GM23338 (cell line): ENCODE results near the gene RTL1.

Experiments
- POLR2AphosphoS5 ChIP-seq: IDR thresholded peaks from 2 replicates; pipeline ENCODE4 v1.6.1; 2016; ENCODE audit warnings: antibody characterized with exemption, low read depth
- TF ChIP-seq, protein P1 (sequence below), 2 experiments: fragments of 200-600 bp in 1 of 2; sonication (generic) in 1 of 2; conservative IDR thresholded peaks; 2 replicates each; pipeline versions ENCODE4 v1.5.1 to v1.6.1; 2016 to 2017; ENCODE audit warnings: antibody characterized with exemption in 2 of 2, low read depth in 2 of 2, mild to moderate bottlenecking in 2 of 2, moderate library complexity in 1 of 2

- TF ChIP-seq, protein P1, sequence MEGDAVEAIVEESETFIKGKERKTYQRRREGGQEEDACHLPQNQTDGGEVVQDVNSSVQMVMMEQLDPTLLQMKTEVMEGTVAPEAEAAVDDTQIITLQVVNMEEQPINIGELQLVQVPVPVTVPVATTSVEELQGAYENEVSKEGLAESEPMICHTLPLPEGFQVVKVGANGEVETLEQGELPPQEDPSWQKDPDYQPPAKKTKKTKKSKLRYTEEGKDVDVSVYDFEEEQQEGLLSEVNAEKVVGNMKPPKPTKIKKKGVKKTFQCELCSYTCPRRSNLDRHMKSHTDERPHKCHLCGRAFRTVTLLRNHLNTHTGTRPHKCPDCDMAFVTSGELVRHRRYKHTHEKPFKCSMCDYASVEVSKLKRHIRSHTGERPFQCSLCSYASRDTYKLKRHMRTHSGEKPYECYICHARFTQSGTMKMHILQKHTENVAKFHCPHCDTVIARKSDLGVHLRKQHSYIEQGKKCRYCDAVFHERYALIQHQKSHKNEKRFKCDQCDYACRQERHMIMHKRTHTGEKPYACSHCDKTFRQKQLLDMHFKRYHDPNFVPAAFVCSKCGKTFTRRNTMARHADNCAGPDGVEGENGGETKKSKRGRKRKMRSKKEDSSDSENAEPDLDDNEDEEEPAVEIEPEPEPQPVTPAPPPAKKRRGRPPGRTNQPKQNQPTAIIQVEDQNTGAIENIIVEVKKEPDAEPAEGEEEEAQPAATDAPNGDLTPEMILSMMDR (conservative IDR thresholded peaks at IDR 0.05; ENCODE audit: low read depth in 2 of 2), result no peak
- no peak for TF ChIP-seq POLR2AphosphoS5
Observed at GRCh38 chr14:100849115-100849781, 54.3 kb downstream of the RTL1 start.
